ENCODE data around the gene COX4I2. TPM values are rescaled to one million over a fixed set of nuclear protein-coding genes. Genes with fewer than 3 reads are reported as not detected.

The COX4I2 gene
- total RNA-seq, 1 experiment from 2014 or later: not detected

Other genes with a start within 250 kb of the COX4I2 start
- not detected in 2 replicates for gene DEFB119, start 247.3 kb upstream of the COX4I2 start, total RNA-seq (2014; rRNA removed; shearing (Covaris generic))
- not detected in 2 replicates for gene DEFB121, start 231.7 kb upstream of the COX4I2 start, total RNA-seq (2014; rRNA removed; shearing (Covaris generic))
- gene DEFB123, start 197.3 kb upstream of the COX4I2 start, total RNA-seq (2014; rRNA removed; shearing (Covaris generic)): not detected in 2 replicates
- gene DEFB124, start 162.8 kb upstream of the COX4I2 start, total RNA-seq (2014; rRNA removed; shearing (Covaris generic)): not detected in 2 replicates
- gene REM1, start 162.6 kb upstream of the COX4I2 start, total RNA-seq (2014; rRNA removed; shearing (Covaris generic)): not detected in 2 replicates
- gene HM13, start 123.5 kb upstream of the COX4I2 start, total RNA-seq (2014; rRNA removed; shearing (Covaris generic)): 25.7 and 34.8 TPM in 2 replicates
- gene ID1, start 32.6 kb upstream of the COX4I2 start, total RNA-seq (2014; rRNA removed; shearing (Covaris generic)): 327 and 411 TPM in 2 replicates
- 49.1 and 55.1 TPM in 2 replicates for gene BCL2L1, start 85.0 kb downstream of the COX4I2 start, total RNA-seq (2014; rRNA removed; shearing (Covaris generic))
- 222 and 237 TPM in 2 replicates for gene TPX2, start 101.4 kb downstream of the COX4I2 start, total RNA-seq (2014; rRNA removed; shearing (Covaris generic))
- gene MYLK2, start 181.4 kb downstream of the COX4I2 start, total RNA-seq (2014; rRNA removed; shearing (Covaris generic)): 3.0 and 3.4 TPM in 2 replicates
- 2.0 and 3.6 TPM in 2 replicates for gene FOXS1, start 207.7 kb downstream of the COX4I2 start, total RNA-seq (2014; rRNA removed; shearing (Covaris generic))
- 1.9 and 4.2 TPM in 2 replicates for gene DUSP15, start 232.6 kb downstream of the COX4I2 start, total RNA-seq (2014; rRNA removed; shearing (Covaris generic))
- 1.5 TPM in 1 of 2 replicates, not detected in the other for gene TTLL9, start 232.7 kb downstream of the COX4I2 start, total RNA-seq (2014; rRNA removed; shearing (Covaris generic))

Measured in Daoy (cell line).